MM.1S (cell line): ENCODE data around the gene TNRC6C.

Source experiments
- DNase-seq: peaks from one replicate; pipeline ENCODE4 v3.0.0-alpha.2; 2015
- H2AFZ ChIP-seq: fragments of 300-600 bp; sonication (generic); 2 replicates; pipeline ENCODE4 v1.6.0; 2016; ENCODE audit warnings: antibody characterized with exemption, low read length
- H3F3A ChIP-seq: fragments of 300-600 bp; sonication (generic); 2 replicates; pipeline ENCODE4 v1.6.1; 2016; ENCODE audit warnings: mild to moderate bottlenecking, antibody characterized with exemption, low read length, moderate library complexity, mixed read lengths; ENCODE audit not compliant: insufficient read depth
- H3K27ac ChIP-seq: fragments of 300-600 bp; sonication (generic); 2 replicates; pipeline ENCODE4 v1.5.1; 2016; ENCODE audit warnings: mild to moderate bottlenecking, low read length
- H3K27me3 ChIP-seq: fragments of 300-600 bp; sonication (generic); replicated peaks from 2 replicates; pipeline ENCODE4 v1.6.0; 2016; ENCODE audit warnings: low read length; ENCODE audit not compliant: insufficient read depth
- H3K36me3 ChIP-seq: fragments of 300-600 bp; sonication (generic); replicated peaks from 2 replicates; pipeline ENCODE4 v1.6.1; 2016; ENCODE audit warnings: mild to moderate bottlenecking, low read length, mixed read lengths; ENCODE audit not compliant: insufficient read depth
- H3K4me1 ChIP-seq: fragments of 300-600 bp; sonication (generic); 2 replicates; pipeline ENCODE4 v1.6.1; 2016; ENCODE audit warnings: low read length, mixed read lengths
- H3K4me2 ChIP-seq: fragments of 300-600 bp; sonication (generic); 2 replicates; pipeline ENCODE4 v1.6.0; 2016; ENCODE audit warnings: low read depth, low read length
- H3K4me3 ChIP-seq: fragments of 300-600 bp; sonication (generic); 2 replicates; pipeline ENCODE4 v1.5.1; 2016; ENCODE audit warnings: low read length, mixed read lengths
- H3K79me2 ChIP-seq: fragments of 300-600 bp; sonication (generic); 2 replicates; pipeline ENCODE4 v1.6.1; 2016; ENCODE audit warnings: mixed run types, low read length, mixed read lengths
- H3K9ac ChIP-seq: fragments of 300-600 bp; sonication (generic); 2 replicates; pipeline ENCODE4 v1.6.1; 2016; ENCODE audit warnings: low read length, mixed read lengths
- H3K9me2 ChIP-seq: fragments of 300-600 bp; sonication (generic); replicated peaks from 2 replicates; pipeline ENCODE4 v1.6.1; 2016; ENCODE audit warnings: mild to moderate bottlenecking, low read length, mixed read lengths; ENCODE audit not compliant: insufficient read depth
- H3K9me3 ChIP-seq: fragments of 300-600 bp; sonication (generic); replicated peaks from 2 replicates; pipeline ENCODE4 v1.6.1; 2016; ENCODE audit warnings: mild to moderate bottlenecking, low read length, mixed read lengths; ENCODE audit not compliant: insufficient read depth
- H4K20me1 ChIP-seq: fragments of 300-600 bp; sonication (generic); 2 replicates; pipeline ENCODE4 v1.6.1; 2016; ENCODE audit warnings: mild to moderate bottlenecking, low read length, moderate library complexity, mixed read lengths; ENCODE audit not compliant: insufficient read depth
- EZH2 ChIP-seq: fragments of 300-600 bp; sonication (generic); optimal IDR thresholded peaks from 2 replicates; pipeline ENCODE3; 2017; ENCODE audit warnings: low read depth, mild to moderate bottlenecking, antibody characterized with exemption, low read length, mixed read lengths
- EZH2phosphoT487 ChIP-seq: fragments of 300-600 bp; sonication (generic); IDR thresholded peaks from 2 replicates; pipeline ENCODE4 v1.6.1; 2018; ENCODE audit warnings: antibody characterized with exemption, low read length
- TF ChIP-seq, protein P1 (sequence below): fragments of 300-600 bp; sonication (generic); IDR thresholded peaks from 2 replicates; pipeline ENCODE4 v1.5.1; 2016; ENCODE audit warnings: antibody characterized with exemption, low read length, mixed read lengths

TNRC6C gene

DNA sequence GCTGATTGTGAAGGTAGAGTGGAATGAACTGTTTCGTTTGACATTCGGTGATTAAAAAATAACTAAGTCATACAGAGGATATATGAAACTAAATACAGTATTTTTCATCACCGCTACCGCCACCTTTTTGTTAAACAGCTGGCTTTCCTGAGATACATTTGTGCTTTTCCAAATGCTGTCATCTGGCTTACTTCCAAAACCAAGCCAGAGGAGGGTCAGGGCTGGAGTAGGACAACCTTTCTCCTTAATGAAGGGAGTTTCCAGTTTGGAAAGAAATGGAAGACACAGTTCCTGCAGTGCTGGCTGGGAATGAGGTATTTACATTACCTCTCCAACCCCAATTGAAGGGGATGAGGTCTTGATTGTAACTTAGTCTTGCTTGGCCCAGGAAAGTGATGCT is 3.2 kb downstream of the TNRC6C start:
- TF ChIP-seq EZH2 (no peak), EZH2phosphoT487 (no peak)
- TF ChIP-seq, protein P1, sequence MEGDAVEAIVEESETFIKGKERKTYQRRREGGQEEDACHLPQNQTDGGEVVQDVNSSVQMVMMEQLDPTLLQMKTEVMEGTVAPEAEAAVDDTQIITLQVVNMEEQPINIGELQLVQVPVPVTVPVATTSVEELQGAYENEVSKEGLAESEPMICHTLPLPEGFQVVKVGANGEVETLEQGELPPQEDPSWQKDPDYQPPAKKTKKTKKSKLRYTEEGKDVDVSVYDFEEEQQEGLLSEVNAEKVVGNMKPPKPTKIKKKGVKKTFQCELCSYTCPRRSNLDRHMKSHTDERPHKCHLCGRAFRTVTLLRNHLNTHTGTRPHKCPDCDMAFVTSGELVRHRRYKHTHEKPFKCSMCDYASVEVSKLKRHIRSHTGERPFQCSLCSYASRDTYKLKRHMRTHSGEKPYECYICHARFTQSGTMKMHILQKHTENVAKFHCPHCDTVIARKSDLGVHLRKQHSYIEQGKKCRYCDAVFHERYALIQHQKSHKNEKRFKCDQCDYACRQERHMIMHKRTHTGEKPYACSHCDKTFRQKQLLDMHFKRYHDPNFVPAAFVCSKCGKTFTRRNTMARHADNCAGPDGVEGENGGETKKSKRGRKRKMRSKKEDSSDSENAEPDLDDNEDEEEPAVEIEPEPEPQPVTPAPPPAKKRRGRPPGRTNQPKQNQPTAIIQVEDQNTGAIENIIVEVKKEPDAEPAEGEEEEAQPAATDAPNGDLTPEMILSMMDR = no peak

DNA sequence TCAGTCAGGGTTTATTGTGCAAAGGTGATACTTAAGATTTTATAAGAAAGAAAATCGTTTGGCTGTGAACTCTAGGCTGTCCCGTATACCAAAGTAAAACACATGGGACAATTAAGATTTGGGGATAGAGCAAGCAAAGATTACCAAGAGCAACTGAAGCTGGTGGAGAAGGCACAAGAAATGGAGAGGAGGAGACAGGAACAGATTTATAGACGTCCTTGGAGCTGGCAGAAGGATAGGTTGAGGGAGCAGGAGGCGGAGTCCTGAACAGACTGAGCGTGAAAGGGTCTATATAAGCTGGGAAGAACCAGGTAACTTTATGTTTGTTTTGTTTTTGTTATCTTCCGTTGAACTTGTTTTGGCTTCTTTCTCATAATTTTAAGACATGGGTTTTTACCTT is 3.8 kb downstream of the TNRC6C start:
- H3K9me3 ChIP-seq = no peaks in the 10 kb centered on the region
- no peak overlapping the region for H3K4me3 ChIP-seq
- H2AFZ ChIP-seq = no peak overlapping the region
- no peaks in the 10 kb centered on the region for H3K9me2 ChIP-seq
- H3K4me2 ChIP-seq = no peak overlapping the region
- no peak overlapping the region for H3K27ac ChIP-seq
- H4K20me1 ChIP-seq = no peaks in the 10 kb centered on the region
- peaks cover 77% of the 10 kb centered on the region for H3K79me2 ChIP-seq
- no peak for DNase-seq
- 0 out of 2 replicates have a peak, but pooled peaks cover 15% of the 10 kb centered on the region for H3K4me1 ChIP-seq
- 0 out of 2 replicates have a peak, but pooled peaks cover 5% of the 10 kb centered on the region for H3K27me3 ChIP-seq
- TF ChIP-seq EZH2phosphoT487 (no peak), EZH2 (no peak)
- TF ChIP-seq, protein P1 = no peak
- no peak overlapping the region for H3K9ac ChIP-seq
- H3F3A ChIP-seq = peaks cover 6% of the 10 kb centered on the region; the same call in 1 of the 2 replicates
- H3K36me3 ChIP-seq = no peaks in the 10 kb centered on the region

More for the DNA sequence above, 3.2 kb downstream of the TNRC6C start:
- Histone ChIP-seq H3K9me3 (no peaks in the 10 kb centered on the region), H3K9me2 (no peaks in the 10 kb centered on the region), H2AFZ (no peak overlapping the region), H3K27me3 (peaks cover 10% of the 10 kb centered on the region), H3K79me2 (peaks cover 73% of the 10 kb centered on the region), H3K4me2 (no peak overlapping the region), H3K9ac (no peak overlapping the region), H3K4me3 (no peak overlapping the region), H3K4me1 (0 out of 2 replicates have a peak, but pooled peaks cover 19% of the 10 kb centered on the region), H3K36me3 (no peaks in the 10 kb centered on the region), H3F3A (peaks cover 6% of the 10 kb centered on the region; the same call in 1 of the 2 replicates), H3K27ac (no peak overlapping the region), H4K20me1 (no peaks in the 10 kb centered on the region)
- no peak for DNase-seq

DNA sequence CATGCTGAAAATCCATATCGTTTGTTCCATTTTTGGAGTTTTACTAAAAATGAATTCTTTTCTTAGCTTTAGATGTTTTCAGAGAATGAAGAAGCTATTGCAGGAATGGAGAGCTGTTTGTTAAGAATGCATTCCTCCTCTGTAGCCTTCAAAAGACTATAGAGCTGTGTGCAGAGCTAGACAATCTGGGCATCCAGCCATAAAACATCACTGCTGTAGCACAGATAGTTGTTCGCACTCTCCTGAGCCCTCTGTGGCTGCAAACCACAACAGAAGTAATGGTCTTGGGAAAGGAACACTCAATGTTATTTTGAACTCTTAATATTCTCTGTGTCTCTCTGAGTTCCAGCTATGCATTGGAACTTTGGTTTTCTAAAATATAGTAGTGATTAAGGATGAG is 4.9 kb downstream of the TNRC6C start:
- H3F3A ChIP-seq = no peaks in the 10 kb centered on the region
- no peak overlapping the region for H3K4me2 ChIP-seq
- H3K9me2 ChIP-seq = no peaks in the 10 kb centered on the region
- no peak overlapping the region for H3K27ac ChIP-seq
- no peaks in the 10 kb centered on the region for H3K9me3 ChIP-seq
- no peak overlapping the region for H2AFZ ChIP-seq
- no peak for TF ChIP-seq EZH2phosphoT487
- TF ChIP-seq, protein P1 = no peak
- no peak for TF ChIP-seq EZH2
- no peak overlapping the region for H3K9ac ChIP-seq
- no peaks in the 10 kb centered on the region for H3K36me3 ChIP-seq
- H3K79me2 ChIP-seq = peaks cover 82% of the 10 kb centered on the region
- no peaks in the 10 kb centered on the region for H4K20me1 ChIP-seq
- no peak for DNase-seq
- no peak overlapping the region for H3K4me3 ChIP-seq
- 0 out of 2 replicates have a peak, but pooled peaks cover 5% of the 10 kb centered on the region for H3K27me3 ChIP-seq
- H3K4me1 ChIP-seq = 0 out of 2 replicates have a peak, but pooled peaks cover 15% of the 10 kb centered on the region
